Measurements from ENCODE around the gene PVALB. TPM values are rescaled to one million over a fixed set of nuclear protein-coding genes. Genes with fewer than 3 reads are reported as not detected.

PVALB gene
- total RNA-seq, 1 donor from 2014 or later, result not detected

GRCh38 chr22:36787204-36787988 is 29.4 kb downstream of the PVALB start:
- no peak for DNase-seq (ENCODE audit: low spot score in 2 of 2)
- H3K4me3 ChIP-seq, result no peak overlapping the region
- H3K36me3 ChIP-seq, result no peaks in the 10 kb centered on the region
- no peak overlapping the region for H3K27ac ChIP-seq
- no peaks in the 10 kb centered on the region for H3K4me1 ChIP-seq
- TF ChIP-seq CTCF (IDR thresholded peaks at IDR 0.05), result no peak
- no peaks in the 10 kb centered on the region for H3K27me3 ChIP-seq
- H3K9me3 ChIP-seq, result no peaks in the 10 kb centered on the region
- intact Hi-C loops (cut with DNase I), result no loop called here

DNA sequence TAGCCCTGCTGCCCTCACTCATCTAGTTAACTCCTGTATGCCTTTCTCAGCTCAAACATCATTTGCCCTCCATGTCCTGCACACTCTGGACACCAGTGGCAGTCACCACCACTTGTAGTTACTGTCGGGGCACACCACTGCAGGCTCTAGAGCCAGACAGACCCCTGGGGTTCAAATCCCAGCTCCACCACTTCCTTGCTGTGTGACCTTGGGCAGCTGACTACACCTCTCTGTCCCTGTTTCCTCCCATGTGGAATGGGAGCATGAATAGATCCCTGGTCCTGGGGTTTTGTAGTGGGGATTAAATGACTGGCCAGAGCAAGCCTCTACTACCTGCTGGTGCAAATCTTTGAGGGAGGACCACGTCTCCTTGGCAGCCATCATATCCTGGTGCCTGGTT is 33.1 kb downstream of the PVALB start:
- no peak for TF ChIP-seq CTCF (IDR thresholded peaks at IDR 0.05)
- H3K27ac ChIP-seq, result no peak overlapping the region
- DNase-seq (ENCODE audit: low spot score in 2 of 2), result no peak
- no peaks in the 10 kb centered on the region for H3K36me3 ChIP-seq
- no peaks in the 10 kb centered on the region for H3K9me3 ChIP-seq
- intact Hi-C loops (cut with DNase I), result loop anchor here (5.0 kb wide), 1 partner anchor 74 kb away; no protein-coding TSS in a partner anchor
- H3K4me1 ChIP-seq, result no peaks in the 10 kb centered on the region
- no peak overlapping the region for H3K4me3 ChIP-seq
- H3K27me3 ChIP-seq, result no peaks in the 10 kb centered on the region

- Histone ChIP-seq H3K36me3 (no peaks in the 10 kb centered on the region), H3K4me3 (no peak overlapping the region), H3K4me1 (no peaks in the 10 kb centered on the region), H3K9me3 (no peaks in the 10 kb centered on the region), H3K27ac (no peak overlapping the region), H3K27me3 (no peaks in the 10 kb centered on the region)
- TF ChIP-seq CTCF (IDR thresholded peaks at IDR 0.05), result peak; percentile 84 to 92 (median 87)
- intact Hi-C loops (cut with DNase I), result loop anchor here (1.0 to 5.0 kb wide), 2 partner anchors 75 to 196 kb away; no protein-coding TSS in a partner anchor
- peak; percentile 39 to 90 for DNase-seq (ENCODE audit: low spot score in 2 of 2)
These were observed 34.9 kb downstream of the PVALB start for GRCh38 chr22:36781656-36782627.

DNA sequence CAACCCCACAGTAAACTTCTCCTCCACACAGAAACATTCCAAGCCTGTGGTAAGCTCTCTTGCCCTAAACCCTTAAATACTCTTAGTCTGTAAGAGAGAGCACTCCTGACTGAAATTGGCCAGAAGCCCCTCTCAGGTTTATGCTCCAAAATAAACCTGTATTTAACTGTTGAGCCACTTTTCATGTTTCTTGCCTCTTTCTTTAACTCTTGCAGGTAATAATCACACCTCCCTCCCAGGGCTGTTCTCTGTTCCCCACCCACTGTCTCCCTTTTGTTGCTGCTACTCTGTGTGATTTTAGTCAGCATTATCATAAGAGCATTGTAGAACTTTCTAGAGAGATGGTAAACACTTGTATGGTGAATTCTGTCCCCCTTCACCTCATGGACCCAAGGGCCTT is 38.8 kb downstream of the PVALB start:
- Histone ChIP-seq H3K36me3 (no peaks in the 10 kb centered on the region), H3K27me3 (no peaks in the 10 kb centered on the region), H3K9me3 (no peaks in the 10 kb centered on the region), H3K27ac (no peak overlapping the region), H3K4me3 (no peak overlapping the region), H3K4me1 (peaks cover 0 to 10% of the 10 kb centered on the region in 2 donors)
- intact Hi-C loops (cut with DNase I), result loop anchor here (5.0 to 10.0 kb wide), 3 partner anchors 274 to 767 kb away; partner anchors contain the start of gene KCTD17
- no peak for DNase-seq (ENCODE audit: low spot score in 2 of 2)
- no peak for TF ChIP-seq CTCF (IDR thresholded peaks at IDR 0.05)

DNA sequence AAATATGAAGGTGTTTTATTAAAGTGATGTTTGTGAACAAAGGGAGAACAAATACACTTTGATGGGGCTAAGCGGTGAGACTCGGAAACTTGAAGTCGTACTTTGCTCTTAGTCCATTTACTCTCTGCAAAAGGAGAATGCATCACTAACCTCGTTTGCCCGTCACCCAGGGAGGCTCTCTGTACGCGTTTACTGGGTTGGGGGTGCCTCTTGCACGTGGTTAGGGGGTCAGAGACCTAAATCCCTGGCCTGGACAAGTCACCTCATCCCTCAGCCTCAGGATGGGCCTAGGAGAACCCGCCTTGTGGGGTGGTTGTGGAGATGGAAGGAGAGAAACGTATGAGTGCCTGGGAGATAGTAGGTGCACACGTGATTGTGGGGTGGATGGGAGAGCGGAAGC is 40.1 kb downstream of the PVALB start:
- peak overlapping the region; percentile 27 to 38 for H3K4me3 ChIP-seq
- no peaks in the 10 kb centered on the region for H3K27me3 ChIP-seq
- H3K27ac ChIP-seq, result no peak overlapping the region
- DNase-seq (ENCODE audit: low spot score in 2 of 2), result no peak
- H3K4me1 ChIP-seq, result peaks cover 0 to 10% of the 10 kb centered on the region in 2 donors
- intact Hi-C loops (cut with DNase I), result loop anchor here (1.0 to 10.0 kb wide), 5 partner anchors 242 to 768 kb away; partner anchors contain the start of genes EIF3D, KCTD17, MPST and TST
- H3K9me3 ChIP-seq, result no peaks in the 10 kb centered on the region
- no peaks in the 10 kb centered on the region for H3K36me3 ChIP-seq
- no peak for TF ChIP-seq CTCF (IDR thresholded peaks at IDR 0.05)

Data from ascending aorta (tissue), 2 donors.